ENCODE data around the gene MCC.

DNA sequence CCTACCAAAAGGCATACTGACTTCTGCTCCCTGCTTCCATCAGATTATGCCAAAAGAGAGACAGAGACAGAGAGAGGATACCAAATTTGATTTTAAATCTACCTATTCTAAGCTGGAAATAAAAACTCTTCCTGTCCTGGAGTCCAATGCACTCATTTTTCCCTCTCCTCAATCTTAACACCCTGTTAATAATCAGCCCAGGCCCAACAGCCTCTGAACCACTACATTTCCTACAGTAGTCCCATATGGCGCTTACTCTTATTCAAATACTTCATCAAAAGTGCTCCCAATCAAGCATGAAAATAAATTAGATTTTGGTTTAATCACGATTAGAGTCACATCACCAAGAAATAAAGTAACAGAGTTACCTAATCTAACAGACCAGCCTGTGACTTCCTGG is 205.8 kb downstream of the MCC start:
- TF ChIP-seq, protein P1, sequence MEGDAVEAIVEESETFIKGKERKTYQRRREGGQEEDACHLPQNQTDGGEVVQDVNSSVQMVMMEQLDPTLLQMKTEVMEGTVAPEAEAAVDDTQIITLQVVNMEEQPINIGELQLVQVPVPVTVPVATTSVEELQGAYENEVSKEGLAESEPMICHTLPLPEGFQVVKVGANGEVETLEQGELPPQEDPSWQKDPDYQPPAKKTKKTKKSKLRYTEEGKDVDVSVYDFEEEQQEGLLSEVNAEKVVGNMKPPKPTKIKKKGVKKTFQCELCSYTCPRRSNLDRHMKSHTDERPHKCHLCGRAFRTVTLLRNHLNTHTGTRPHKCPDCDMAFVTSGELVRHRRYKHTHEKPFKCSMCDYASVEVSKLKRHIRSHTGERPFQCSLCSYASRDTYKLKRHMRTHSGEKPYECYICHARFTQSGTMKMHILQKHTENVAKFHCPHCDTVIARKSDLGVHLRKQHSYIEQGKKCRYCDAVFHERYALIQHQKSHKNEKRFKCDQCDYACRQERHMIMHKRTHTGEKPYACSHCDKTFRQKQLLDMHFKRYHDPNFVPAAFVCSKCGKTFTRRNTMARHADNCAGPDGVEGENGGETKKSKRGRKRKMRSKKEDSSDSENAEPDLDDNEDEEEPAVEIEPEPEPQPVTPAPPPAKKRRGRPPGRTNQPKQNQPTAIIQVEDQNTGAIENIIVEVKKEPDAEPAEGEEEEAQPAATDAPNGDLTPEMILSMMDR (IDR thresholded peaks at IDR 0.05): no peak
- TF ChIP-seq POLR2AphosphoS5 (IDR thresholded peaks at IDR 0.05) (no peak), EP300 (IDR thresholded peaks at IDR 0.05) (no peak)

Data from upper lobe of left lung (tissue), 4 donors.